ENCODE data around the gene GALNT16. TPM values are rescaled to one million over a fixed set of nuclear protein-coding genes. Genes with fewer than 3 reads are reported as not detected.

Gene GALNT16
- polyA plus RNA-seq, 1 experiment, result 1.7 TPM

GRCh38 chr14:69315301-69315700, 55.3 kb downstream of the GALNT16 start:
- Histone ChIP-seq H3K36me3 (ENCODE audit: control insufficient read depth, insufficient read depth, low read length) (no peaks in the 10 kb centered on the region), H3K4me3 (ENCODE audit: low read depth, low read length) (no peak overlapping the region), H3K27me3 (ENCODE audit: control insufficient read depth, insufficient read depth, low read length) (no peaks in the 10 kb centered on the region)
- POLR2A ChIA-PET, result no interaction called here
- CTCF ChIA-PET, result no interaction called here
- DNase-seq (ENCODE audit: low read depth), result no peak
- no peak for TF ChIP-seq CTCF (IDR thresholded peaks at IDR 0.05; ENCODE audit: insufficient read depth, low read depth, low read length)

GRCh38 chr14:69316449-69317101, 56.6 kb downstream of the GALNT16 start:
- ChIA-PET POLR2A (interaction anchor here (0.6 kb wide), 1 partner anchor 35 kb away, joined by 3 read pairs; no protein-coding TSS in a partner anchor), CTCF (interaction anchor here (0.8 to 2.2 kb wide), 3 partner anchors 19 to 74 kb away, joined by 3 to 7 read pairs (median 6); no protein-coding TSS in a partner anchor)
- no peak for TF ChIP-seq CTCF (IDR thresholded peaks at IDR 0.05; ENCODE audit: insufficient read depth, low read depth, low read length)
- Histone ChIP-seq H3K4me3 (ENCODE audit: low read depth, low read length) (no peak overlapping the region), H3K36me3 (ENCODE audit: control insufficient read depth, insufficient read depth, low read length) (no peaks in the 10 kb centered on the region), H3K27me3 (ENCODE audit: control insufficient read depth, insufficient read depth, low read length) (no peaks in the 10 kb centered on the region)
- DNase-seq (ENCODE audit: low read depth), result no peak

- CTCF ChIA-PET, result interaction anchor here (0.8 to 2.2 kb wide), 4 partner anchors 18 to 75 kb away, joined by 3 to 7 read pairs (median 6); no protein-coding TSS in a partner anchor
- Histone ChIP-seq H3K27me3 (ENCODE audit: control insufficient read depth, insufficient read depth, low read length) (no peaks in the 10 kb centered on the region), H3K36me3 (ENCODE audit: control insufficient read depth, insufficient read depth, low read length) (no peaks in the 10 kb centered on the region), H3K4me3 (ENCODE audit: low read depth, low read length) (no peak overlapping the region)
- POLR2A ChIA-PET, result interaction anchor here (0.6 kb wide), 1 partner anchor 34 kb away, joined by 3 read pairs; no protein-coding TSS in a partner anchor
- peak; percentile 97 for DNase-seq (ENCODE audit: low read depth)
- TF ChIP-seq CTCF (IDR thresholded peaks at IDR 0.05; ENCODE audit: insufficient read depth, low read depth, low read length), result no peak
Measured at GRCh38 chr14:69317102-69317755, 57.3 kb downstream of the GALNT16 start.

- no peak overlapping the region for H3K4me3 ChIP-seq (ENCODE audit: low read depth, low read length)
- ChIA-PET POLR2A (no interaction called here), CTCF (interaction anchor here (1.3 to 2.2 kb wide), 4 partner anchors 18 to 75 kb away, joined by 3 to 7 read pairs (median 6); no protein-coding TSS in a partner anchor)
- no peak for TF ChIP-seq CTCF (IDR thresholded peaks at IDR 0.05; ENCODE audit: insufficient read depth, low read depth, low read length)
- H3K27me3 ChIP-seq (ENCODE audit: control insufficient read depth, insufficient read depth, low read length), result no peaks in the 10 kb centered on the region
- no peaks in the 10 kb centered on the region for H3K36me3 ChIP-seq (ENCODE audit: control insufficient read depth, insufficient read depth, low read length)
- no peak for DNase-seq (ENCODE audit: low read depth)
Measured at GRCh38 chr14:69317780-69318179, 57.8 kb downstream of the GALNT16 start.

- ChIA-PET POLR2A (no interaction called here), CTCF (interaction anchor here (0.6 to 2.2 kb wide), 4 partner anchors 17 to 97 kb away, joined by 3 to 7 read pairs (median 4); no protein-coding TSS in a partner anchor)
- Histone ChIP-seq H3K4me3 (ENCODE audit: low read depth, low read length) (no peak overlapping the region), H3K27me3 (ENCODE audit: control insufficient read depth, insufficient read depth, low read length) (no peaks in the 10 kb centered on the region), H3K36me3 (ENCODE audit: control insufficient read depth, insufficient read depth, low read length) (no peaks in the 10 kb centered on the region)
- TF ChIP-seq CTCF (IDR thresholded peaks at IDR 0.05; ENCODE audit: insufficient read depth, low read depth, low read length), result no peak
- DNase-seq (ENCODE audit: low read depth), result no peak
Measured at GRCh38 chr14:69318241-69318640, 58.3 kb downstream of the GALNT16 start.

Data from BJ (cell line).